Fibroblast of lung (primary cell): ENCODE measurements around the gene THOC5. TPM values are rescaled to one million over a fixed set of nuclear protein-coding genes. Genes with fewer than 3 reads are reported as not detected.

Experiments used
- DNase-seq, 2 donors: peaks; one replicate each; pipeline versions ENCODE4 v3.0.0 to v3.0.0-alpha.2; 2010; ENCODE audit warnings: low read depth in 2 of 2
- H2AFZ ChIP-seq: 2 replicates; pipeline ENCODE4 v1.5.1; 2012; ENCODE audit warnings: low read length, control low read depth, inconsistent platforms
- H3K27ac ChIP-seq: 2 replicates; pipeline ENCODE4 v1.5.1; 2011; ENCODE audit warnings: low read length, control low read depth; ENCODE audit not compliant: insufficient read depth
- H3K27me3 ChIP-seq: 2 replicates; pipeline ENCODE4 v1.5.1; 2011; ENCODE audit warnings: mild to moderate bottlenecking, low read length; ENCODE audit not compliant: control insufficient read depth, insufficient read depth
- H3K36me3 ChIP-seq: 2 replicates; pipeline ENCODE4 v1.5.1; 2011; ENCODE audit warnings: low read length; ENCODE audit not compliant: control insufficient read depth, insufficient read depth
- H3K4me1 ChIP-seq: 2 replicates; pipeline ENCODE4 v1.5.1; 2011; ENCODE audit warnings: low read length; ENCODE audit not compliant: control insufficient read depth, insufficient read depth; ENCODE audit errors: extremely low read depth
- H3K4me2 ChIP-seq: 2 replicates; pipeline ENCODE4 v1.5.1; 2011; ENCODE audit warnings: low read length, control low read depth; ENCODE audit not compliant: insufficient read depth; ENCODE audit errors: extremely low read depth
- H3K4me3 ChIP-seq, 4 experiments: fragments of 200-600 bp in 1 of 4; sonication (generic) in 1 of 4; replicated peaks in 1 of 4; 2 replicates each; pipeline ENCODE4 v1.5.1; 2011 to 2016; ENCODE audit warnings: low read length in 4 of 4, low read depth in 3 of 4, mild to moderate bottlenecking in 3 of 4, control low read depth in 2 of 4, inconsistent platforms in 1 of 4, mixed read lengths in 1 of 4; ENCODE audit not compliant: insufficient read depth in 1 of 4; ENCODE audit errors: control extremely low read depth in 1 of 4
- H3K79me2 ChIP-seq: 2 replicates; pipeline ENCODE4 v1.5.1; 2012; ENCODE audit warnings: mild to moderate bottlenecking, low read length, inconsistent platforms; ENCODE audit not compliant: control insufficient read depth, insufficient read depth
- H3K9ac ChIP-seq: 2 replicates; pipeline ENCODE4 v1.5.1; 2011; ENCODE audit warnings: mild to moderate bottlenecking, low read length, control low read depth; ENCODE audit not compliant: insufficient read depth
- H3K9me3 ChIP-seq: 2 replicates; pipeline ENCODE4 v1.5.1; 2012; ENCODE audit warnings: low read depth, low read length; ENCODE audit not compliant: control insufficient read depth, insufficient read depth
- H4K20me1 ChIP-seq: 2 replicates; pipeline ENCODE4 v1.5.1; 2011; ENCODE audit warnings: low read length; ENCODE audit not compliant: control insufficient read depth, insufficient read depth; ENCODE audit errors: extremely low read depth
- CTCF ChIP-seq, 2 donors: IDR thresholded peaks in 1 of 2; conservative IDR thresholded peaks in 1 of 2; 1 replicate in 1 of 2; 2 replicates in 1 of 2; pipeline ENCODE4 v1.5.1; 2011 to 2012; ENCODE audit warnings: low read length in 2 of 2, control low read depth in 1 of 2, inconsistent platforms in 1 of 2, low read depth in 1 of 2, mild to moderate bottlenecking in 1 of 2
- EZH2 ChIP-seq: IDR thresholded peaks from 2 replicates; pipeline ENCODE4 v1.5.1; 2012; ENCODE audit warnings: low read length, control low read depth, mild to moderate bottlenecking; ENCODE audit errors: missing control alignments
- polyA plus RNA-seq, 2 donors: library from polyadenylated mRNA; depleted of rRNA in 1 of 2; stranded (reverse) in 1 of 2; unstranded in 1 of 2; fragments of >200 nt; gene quantifications; 2 replicates each; pipeline ENCODE4 v1.2.1, GENCODE V29; 2011 to 2012; ENCODE audit warnings: missing spikeins in 1 of 2
- total RNA-seq: library from RNA; depleted of rRNA; stranded (reverse); fragments of >200 nt; gene quantifications from 2 replicates; pipeline ENCODE4 v1.2.1, GENCODE V29; 2014

THOC5 gene
- total and polyA plus RNA-seq, 2 donors (not counting 1 experiment from before 2014, with no cell fraction given) = 52.8 to 60.7 TPM

GRCh38 chr22:29469755-29470154 is 83.8 kb downstream of the THOC5 start:
- DNase-seq = no peak
- H3K9me3 ChIP-seq = no peaks in the 10 kb centered on the region
- no peak overlapping the region for H3K27ac ChIP-seq
- no peak for TF ChIP-seq EZH2
- TF ChIP-seq CTCF (conservative IDR thresholded peaks at IDR 0.05 in 1 of 2, IDR thresholded peaks at IDR 0.05 in 1 of 2; ENCODE audit: low read depth in 1 of 2, low read length in 2 of 2) = no peak
- peaks cover 9% of the 10 kb centered on the region for H3K27me3 ChIP-seq
- no peaks in the 10 kb centered on the region for H3K4me1 ChIP-seq
- no peak overlapping the region for H3K9ac ChIP-seq
- no peaks in the 10 kb centered on the region for H3K36me3 ChIP-seq
- no peak overlapping the region for H3K4me2 ChIP-seq
- no peaks in the 10 kb centered on the region for H3K79me2 ChIP-seq
- H2AFZ ChIP-seq = no peak overlapping the region
- no peak overlapping the region for H3K4me3 ChIP-seq
- H4K20me1 ChIP-seq = no peaks in the 10 kb centered on the region

GRCh38 chr22:29464581-29464980 is 89.0 kb downstream of the THOC5 start:
- Histone ChIP-seq H4K20me1 (no peaks in the 10 kb centered on the region), H3K36me3 (no peaks in the 10 kb centered on the region), H3K9me3 (no peaks in the 10 kb centered on the region), H3K4me2 (no peak overlapping the region), H3K4me3 (no peak overlapping the region), H2AFZ (no peak overlapping the region), H3K4me1 (no peaks in the 10 kb centered on the region), H3K27ac (no peak overlapping the region), H3K79me2 (no peaks in the 10 kb centered on the region), H3K27me3 (peaks cover 5% of the 10 kb centered on the region), H3K9ac (no peak overlapping the region)
- no peak for DNase-seq
- TF ChIP-seq EZH2 = no peak
- TF ChIP-seq CTCF (conservative IDR thresholded peaks at IDR 0.05 in 1 of 2, IDR thresholded peaks at IDR 0.05 in 1 of 2; ENCODE audit: low read depth in 1 of 2, low read length in 2 of 2) = no peak

- no peak overlapping the region for H3K4me3 ChIP-seq
- TF ChIP-seq CTCF (conservative IDR thresholded peaks at IDR 0.05 in 1 of 2, IDR thresholded peaks at IDR 0.05 in 1 of 2; ENCODE audit: low read depth in 1 of 2, low read length in 2 of 2) (no peak), EZH2 (no peak)
- peaks cover 3% of the 10 kb centered on the region for H3K27me3 ChIP-seq
- H3K4me1 ChIP-seq = no peaks in the 10 kb centered on the region
- no peak overlapping the region for H3K27ac ChIP-seq
- no peak overlapping the region for H3K4me2 ChIP-seq
- H3K9me3 ChIP-seq = no peaks in the 10 kb centered on the region
- no peaks in the 10 kb centered on the region for H4K20me1 ChIP-seq
- H2AFZ ChIP-seq = no peak overlapping the region
- H3K9ac ChIP-seq = no peak overlapping the region
- no peak for DNase-seq
- H3K36me3 ChIP-seq = no peaks in the 10 kb centered on the region
- no peaks in the 10 kb centered on the region for H3K79me2 ChIP-seq
Observed at GRCh38 chr22:29463629-29464028, 89.9 kb downstream of the THOC5 start.
